Activated T-helper 17 cell treated with anti-CD3 and anti-CD28 coated beads, Interleukin-2, amount 50 U/mL, for 72 hours (primary cell): ENCODE measurements around the gene SRGAP3. TPM values are rescaled to one million over a fixed set of nuclear protein-coding genes. Genes with fewer than 3 reads are reported as not detected.

Experiments used
- ATAC-seq: fragments of 150-1000 bp; cut with Tn5 transposase; replicated peaks from 2 replicates; pipeline ENCODE4 v1.10.0; 2021; ENCODE audit warnings: mild to moderate bottlenecking, moderate library complexity
- H3K27ac Mint-ChIP-seq: one replicate; pipeline ENCODE4 v1.8.0; 2022; ENCODE audit warnings: mixed read lengths
- H3K27me3 Mint-ChIP-seq: one replicate; pipeline ENCODE4 v1.8.0; 2022; ENCODE audit warnings: mixed read lengths
- H3K36me3 Mint-ChIP-seq: one replicate; pipeline ENCODE4 v1.8.0; 2022; ENCODE audit warnings: low read depth, mild to moderate bottlenecking, mixed read lengths
- H3K4me1 Mint-ChIP-seq: one replicate; pipeline ENCODE4 v1.8.0; 2022; ENCODE audit warnings: mixed read lengths
- H3K4me3 Mint-ChIP-seq: one replicate; pipeline ENCODE4 v1.8.0; 2022; ENCODE audit warnings: mild to moderate bottlenecking, mixed read lengths
- H3K9me3 Mint-ChIP-seq: one replicate; pipeline ENCODE4 v1.8.0; 2022; ENCODE audit warnings: mixed read lengths
- total RNA-seq, 2 donors: library from RNA; stranded (reverse); gene quantifications; one replicate each; pipeline ENCODE4 v1.2.3, GENCODE V29; 2022

Gene SRGAP3
- total RNA-seq, 2 donors from 2014 or later = 0.97 to 3.9 TPM

DNA sequence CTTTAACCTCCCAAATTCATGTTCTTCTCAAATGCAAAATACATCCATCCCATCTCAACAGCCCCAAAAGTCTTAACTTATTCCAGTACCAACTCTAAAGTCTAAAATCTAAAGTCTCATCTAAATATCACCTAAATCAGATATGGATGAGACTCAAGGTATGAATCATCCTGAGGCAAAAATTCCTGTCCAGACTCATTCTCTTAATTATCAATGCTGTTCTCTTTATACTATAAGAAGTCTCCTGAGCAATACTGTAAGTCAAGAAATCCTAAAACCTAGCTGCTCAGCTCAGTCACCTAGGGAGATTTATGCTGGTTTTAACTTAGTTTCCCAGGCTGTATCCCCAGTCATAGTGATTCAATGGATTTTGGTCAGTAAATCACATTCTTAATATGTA lies 297.3 kb downstream of the SRGAP3 start:
- H3K27me3 Mint-ChIP-seq = no peaks in the 10 kb centered on the region
- H3K4me3 Mint-ChIP-seq = no peak overlapping the region
- H3K36me3 Mint-ChIP-seq = peaks cover 46% of the 10 kb centered on the region
- H3K27ac Mint-ChIP-seq = no peak overlapping the region
- no peaks in the 10 kb centered on the region for H3K9me3 Mint-ChIP-seq
- H3K4me1 Mint-ChIP-seq = peaks cover 10% of the 10 kb centered on the region
- ATAC-seq = no peak

DNA sequence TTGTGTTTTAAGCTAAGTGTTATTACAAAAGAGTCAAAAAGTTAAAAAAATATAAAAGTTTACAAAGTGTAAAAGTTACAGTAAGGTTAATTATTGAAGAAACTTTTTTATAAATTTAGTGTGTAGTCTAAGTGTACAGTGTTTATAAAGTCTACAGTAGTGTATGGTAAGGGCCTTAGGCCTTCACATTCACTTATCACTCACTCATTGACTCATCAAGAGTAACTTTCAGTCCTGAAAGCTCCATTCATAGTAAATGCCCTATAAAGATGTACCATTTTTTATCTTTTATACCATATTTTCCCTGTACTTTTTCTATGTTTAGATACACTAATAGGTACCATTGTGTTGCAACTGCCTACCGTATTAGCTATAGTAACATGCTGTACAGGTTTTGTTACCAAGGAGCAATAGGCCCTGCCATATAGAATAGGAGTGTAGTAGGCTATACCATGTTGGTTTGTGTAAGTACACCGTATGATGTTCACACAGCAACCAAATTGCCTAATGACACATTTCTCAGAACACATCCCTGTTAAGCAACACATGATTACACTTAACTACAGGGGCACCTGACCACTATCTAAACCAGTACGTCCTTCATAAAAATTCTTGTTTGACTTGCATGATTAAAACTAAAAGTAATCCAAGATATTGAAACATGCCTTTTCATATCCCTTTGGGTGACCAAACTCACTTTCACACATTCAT lies 303.4 kb downstream of the SRGAP3 start:
- H3K27me3 Mint-ChIP-seq = no peaks in the 10 kb centered on the region
- peaks cover 5% of the 10 kb centered on the region for H3K4me1 Mint-ChIP-seq
- H3K27ac Mint-ChIP-seq = no peak overlapping the region
- peak; percentile 74 for ATAC-seq
- H3K9me3 Mint-ChIP-seq = peaks cover 15% of the 10 kb centered on the region
- H3K36me3 Mint-ChIP-seq = peaks cover 67% of the 10 kb centered on the region
- no peak overlapping the region for H3K4me3 Mint-ChIP-seq

DNA sequence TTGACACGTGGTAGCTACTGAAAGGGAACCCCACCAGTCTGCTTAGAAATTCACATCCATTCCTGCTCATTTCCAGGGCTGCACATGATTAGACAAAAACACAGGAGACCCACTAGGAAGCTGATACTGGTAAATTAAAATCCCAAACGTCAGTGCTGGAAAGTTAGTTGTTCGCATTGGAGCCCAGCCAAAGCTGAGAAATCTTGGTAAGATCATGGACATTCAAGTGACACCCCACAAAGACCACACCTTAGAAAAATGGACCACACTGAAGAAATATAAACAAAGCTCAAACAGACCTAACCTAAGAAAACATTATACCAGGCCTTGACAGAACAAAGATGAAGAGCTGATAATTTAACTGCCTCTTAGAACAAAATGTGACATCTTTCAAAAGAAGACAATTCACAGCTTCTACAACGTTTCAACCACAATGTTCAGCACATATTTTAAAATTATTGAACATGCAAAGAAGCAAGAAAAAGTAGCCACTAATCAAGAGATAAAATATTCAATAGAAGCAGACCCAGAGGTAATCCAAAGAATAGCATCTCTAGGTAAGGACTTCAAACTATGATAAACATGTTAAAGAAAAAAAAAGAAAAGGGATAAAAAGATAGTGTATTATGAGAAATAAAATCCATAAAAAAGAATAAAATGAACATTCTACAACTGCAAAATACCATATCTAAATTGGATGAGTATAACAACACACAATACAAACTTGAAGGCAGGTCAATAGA lies 306.5 kb downstream of the SRGAP3 start:
- Mint-ChIP-seq H3K9me3 (peaks cover 15% of the 10 kb centered on the region), H3K36me3 (peaks cover 92% of the 10 kb centered on the region)
- no peak for ATAC-seq

DNA sequence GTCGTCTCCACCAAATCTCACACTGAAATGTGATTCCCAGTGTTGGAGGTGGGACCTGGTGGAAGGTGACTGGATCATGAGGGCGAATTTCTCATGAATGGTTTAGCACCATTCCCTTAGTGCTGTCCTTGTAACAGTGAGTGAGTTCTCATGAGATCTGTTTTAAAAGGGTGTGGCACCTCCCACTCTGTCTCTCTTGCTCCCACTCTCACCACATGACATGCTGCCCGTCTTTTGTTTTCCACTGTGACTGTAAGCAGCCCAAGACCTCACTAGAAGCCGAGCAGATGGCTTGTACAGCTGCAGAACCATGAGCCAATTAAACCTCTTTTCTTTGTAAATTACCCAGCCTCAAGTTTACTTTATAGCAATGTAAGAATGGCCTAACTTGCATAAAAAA lies 307.3 kb downstream of the SRGAP3 start:
- Mint-ChIP-seq H3K4me1 (no peaks in the 10 kb centered on the region), H3K9me3 (peaks cover 15% of the 10 kb centered on the region), H3K27ac (no peak overlapping the region), H3K27me3 (no peaks in the 10 kb centered on the region), H3K36me3 (peaks cover 92% of the 10 kb centered on the region), H3K4me3 (no peak overlapping the region)
- no peak for ATAC-seq

More for the DNA sequence above, 306.5 kb downstream of the SRGAP3 start:
- H3K4me3 Mint-ChIP-seq = no peak overlapping the region
- no peaks in the 10 kb centered on the region for H3K27me3 Mint-ChIP-seq
- H3K4me1 Mint-ChIP-seq = no peaks in the 10 kb centered on the region
- no peak overlapping the region for H3K27ac Mint-ChIP-seq

DNA sequence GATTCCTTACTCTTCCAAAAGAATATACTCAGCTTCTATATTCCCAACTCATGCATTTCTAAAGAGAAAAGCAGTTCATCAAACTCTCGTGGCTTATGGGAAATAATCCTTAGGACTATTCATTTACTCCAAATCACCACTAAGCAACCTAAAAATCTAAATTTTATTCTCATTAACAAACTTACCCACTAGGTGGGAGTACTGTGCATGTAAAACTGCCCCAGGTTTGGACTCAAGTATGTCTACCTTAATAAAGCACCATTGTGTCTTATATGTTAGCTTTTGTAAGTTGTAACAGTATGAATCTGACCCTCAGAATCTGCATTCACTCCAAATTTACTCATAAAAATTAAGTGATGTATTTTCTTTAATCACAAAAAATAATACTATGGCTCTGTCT lies 311.4 kb downstream of the SRGAP3 start:
- Mint-ChIP-seq H3K4me3 (no peak overlapping the region), H3K36me3 (peaks cover 94% of the 10 kb centered on the region), H3K9me3 (peaks cover 4% of the 10 kb centered on the region), H3K4me1 (no peaks in the 10 kb centered on the region), H3K27ac (no peak overlapping the region), H3K27me3 (no peaks in the 10 kb centered on the region)
- ATAC-seq = no peak

DNA sequence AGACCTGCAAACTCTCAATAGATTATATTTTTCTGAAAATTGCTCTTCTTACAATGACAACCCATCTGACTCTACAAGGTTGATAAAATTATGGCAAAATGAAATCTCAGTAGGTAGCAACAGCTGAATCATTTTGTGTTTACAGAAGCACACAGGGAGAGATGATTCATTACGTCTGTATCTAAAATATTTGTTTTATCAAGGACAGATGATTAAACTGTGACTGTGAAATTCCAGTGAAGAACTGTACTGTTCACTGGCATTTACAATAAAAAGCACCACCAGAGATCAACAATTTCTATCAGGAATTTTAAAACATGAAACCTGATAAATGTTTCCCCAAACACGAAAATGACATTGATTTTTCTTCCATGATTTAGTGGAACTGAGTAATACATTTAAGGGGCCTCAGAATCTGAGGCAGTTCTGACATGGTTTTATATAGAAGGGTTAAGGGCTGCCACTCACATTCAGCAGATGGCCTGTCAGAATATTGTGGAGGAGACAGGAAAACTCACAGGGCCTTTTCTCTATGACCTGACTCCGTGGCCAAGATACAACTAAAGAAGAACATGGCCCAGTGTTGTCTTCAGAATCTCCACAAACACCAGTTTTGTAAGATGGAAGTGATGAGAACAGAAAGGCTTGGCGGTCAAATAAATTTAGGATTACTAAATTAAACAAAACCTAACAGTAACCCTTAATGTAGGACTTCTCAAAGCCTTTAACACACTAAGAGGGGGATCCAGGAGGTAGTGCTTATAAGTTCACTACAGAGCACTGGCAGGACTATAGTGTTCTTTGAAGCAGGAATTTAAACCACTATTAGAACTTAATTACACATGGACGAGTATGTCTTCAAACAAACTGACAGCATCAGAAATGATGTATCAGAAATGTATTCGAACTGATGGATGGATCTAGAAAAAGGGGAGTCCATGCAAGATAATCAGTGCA lies 312.1 kb downstream of the SRGAP3 start:
- Mint-ChIP-seq H3K27ac (no peak overlapping the region), H3K27me3 (no peaks in the 10 kb centered on the region), H3K36me3 (peaks cover 89% of the 10 kb centered on the region), H3K9me3 (no peaks in the 10 kb centered on the region), H3K4me1 (no peaks in the 10 kb centered on the region), H3K4me3 (no peak overlapping the region)
- ATAC-seq = no peak

DNA sequence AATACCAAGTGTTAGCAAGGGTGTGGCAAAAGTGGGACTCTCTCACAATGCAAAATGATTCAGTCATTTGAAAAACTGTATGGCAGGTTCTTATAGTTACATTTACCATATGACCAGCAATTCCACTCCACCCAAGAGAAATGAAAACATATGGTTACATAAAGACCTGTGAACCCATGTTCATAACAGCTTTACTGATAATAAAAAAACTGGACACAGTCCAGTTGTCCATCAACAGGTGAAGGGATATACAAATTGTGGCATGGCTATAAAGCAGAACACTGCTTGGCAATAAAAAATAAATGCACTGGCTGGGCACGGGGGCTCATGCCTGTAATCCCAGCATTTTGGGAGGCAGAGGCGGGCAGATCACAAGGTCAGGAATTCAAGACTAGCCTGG lies 316.9 kb downstream of the SRGAP3 start:
- Mint-ChIP-seq H3K4me1 (no peaks in the 10 kb centered on the region), H3K9me3 (peaks cover 3% of the 10 kb centered on the region), H3K36me3 (peaks cover 66% of the 10 kb centered on the region), H3K4me3 (no peak overlapping the region), H3K27me3 (no peaks in the 10 kb centered on the region), H3K27ac (no peak overlapping the region)
- no peak for ATAC-seq

DNA sequence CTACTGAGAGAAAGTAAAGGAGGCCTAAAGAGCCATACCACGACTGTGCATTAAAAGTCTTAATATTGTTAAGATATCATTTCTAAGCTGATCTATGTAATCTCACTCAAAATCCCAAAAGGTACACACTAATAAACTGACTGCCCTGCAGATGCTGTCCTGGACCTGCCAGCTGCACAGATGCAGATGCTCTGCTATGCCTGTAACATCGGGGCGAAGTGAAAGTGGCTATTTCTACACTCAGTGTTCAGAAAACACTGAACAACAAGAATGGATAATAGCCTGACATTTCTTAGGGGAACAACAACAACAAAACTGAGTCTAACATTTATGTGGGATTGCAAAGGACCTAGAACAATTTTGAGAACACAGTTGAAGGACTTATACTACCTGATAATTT lies 318.1 kb downstream of the SRGAP3 start:
- no peak overlapping the region for H3K27ac Mint-ChIP-seq
- H3K4me3 Mint-ChIP-seq = no peak overlapping the region
- peaks cover 60% of the 10 kb centered on the region for H3K36me3 Mint-ChIP-seq
- ATAC-seq = no peak
- no peaks in the 10 kb centered on the region for H3K4me1 Mint-ChIP-seq
- H3K27me3 Mint-ChIP-seq = no peaks in the 10 kb centered on the region
- peaks cover 3% of the 10 kb centered on the region for H3K9me3 Mint-ChIP-seq

Other genes with a start within 250 kb of the SRGAP3 start
- 10 to 100 TPM; 46.2 to 53.9 TPM for gene THUMPD3, start 113.4 kb upstream of the SRGAP3 start, total RNA-seq
- 100 to 1,000 TPM; 107 to 148 TPM for gene SETD5, start 148.0 kb upstream of the SRGAP3 start, total RNA-seq